ENCODE data around the gene LPAR3.

LPAR3 gene

DNA sequence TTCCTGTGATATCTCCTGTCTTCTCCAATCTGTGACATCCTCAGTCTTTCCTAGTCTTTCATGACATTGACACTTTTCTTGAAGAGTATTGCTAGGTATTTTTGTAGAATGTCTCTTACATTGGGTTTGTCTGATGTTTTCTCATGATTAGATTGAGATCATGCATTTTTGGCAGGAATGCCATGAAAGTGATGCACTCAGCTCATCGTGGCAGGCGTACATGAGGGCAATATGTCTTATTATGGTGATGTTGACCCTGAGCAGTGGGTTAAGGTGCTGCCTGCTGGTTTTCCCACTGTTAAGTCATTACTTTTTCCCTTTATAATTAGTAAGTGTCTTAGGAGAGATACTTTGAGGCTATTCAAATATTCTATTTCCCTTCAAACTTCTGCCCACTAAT is 122.5 kb downstream of the LPAR3 start:
- H2AFZ ChIP-seq (ENCODE audit: low read depth) = no peak overlapping the region
- no peak overlapping the region for H3K9ac ChIP-seq
- H4K20me1 ChIP-seq (ENCODE audit: insufficient read depth) = no peaks in the 10 kb centered on the region
- H3K36me3 ChIP-seq (ENCODE audit: insufficient read depth) = no peaks in the 10 kb centered on the region
- no peaks in the 10 kb centered on the region for H3K4me1 ChIP-seq (ENCODE audit: low read depth, poor library complexity, severe bottlenecking)
- no peaks in the 10 kb centered on the region for H3K27me3 ChIP-seq (ENCODE audit: insufficient read depth, low read depth)
- no peak overlapping the region for H3K4me2 ChIP-seq
- H3K4me3 ChIP-seq (IDR thresholded peaks at IDR 0.05; ENCODE audit: insufficient read depth, low read depth, low read length) = no peak overlapping the region
- H3K79me2 ChIP-seq (ENCODE audit: insufficient read depth, low read depth) = no peaks in the 10 kb centered on the region
- TF ChIP-seq, protein P1, sequence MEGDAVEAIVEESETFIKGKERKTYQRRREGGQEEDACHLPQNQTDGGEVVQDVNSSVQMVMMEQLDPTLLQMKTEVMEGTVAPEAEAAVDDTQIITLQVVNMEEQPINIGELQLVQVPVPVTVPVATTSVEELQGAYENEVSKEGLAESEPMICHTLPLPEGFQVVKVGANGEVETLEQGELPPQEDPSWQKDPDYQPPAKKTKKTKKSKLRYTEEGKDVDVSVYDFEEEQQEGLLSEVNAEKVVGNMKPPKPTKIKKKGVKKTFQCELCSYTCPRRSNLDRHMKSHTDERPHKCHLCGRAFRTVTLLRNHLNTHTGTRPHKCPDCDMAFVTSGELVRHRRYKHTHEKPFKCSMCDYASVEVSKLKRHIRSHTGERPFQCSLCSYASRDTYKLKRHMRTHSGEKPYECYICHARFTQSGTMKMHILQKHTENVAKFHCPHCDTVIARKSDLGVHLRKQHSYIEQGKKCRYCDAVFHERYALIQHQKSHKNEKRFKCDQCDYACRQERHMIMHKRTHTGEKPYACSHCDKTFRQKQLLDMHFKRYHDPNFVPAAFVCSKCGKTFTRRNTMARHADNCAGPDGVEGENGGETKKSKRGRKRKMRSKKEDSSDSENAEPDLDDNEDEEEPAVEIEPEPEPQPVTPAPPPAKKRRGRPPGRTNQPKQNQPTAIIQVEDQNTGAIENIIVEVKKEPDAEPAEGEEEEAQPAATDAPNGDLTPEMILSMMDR (conservative IDR thresholded peaks at IDR 0.05; ENCODE audit: low read depth, low read length) = no peak
- H3K27ac ChIP-seq = no peak overlapping the region

DNA sequence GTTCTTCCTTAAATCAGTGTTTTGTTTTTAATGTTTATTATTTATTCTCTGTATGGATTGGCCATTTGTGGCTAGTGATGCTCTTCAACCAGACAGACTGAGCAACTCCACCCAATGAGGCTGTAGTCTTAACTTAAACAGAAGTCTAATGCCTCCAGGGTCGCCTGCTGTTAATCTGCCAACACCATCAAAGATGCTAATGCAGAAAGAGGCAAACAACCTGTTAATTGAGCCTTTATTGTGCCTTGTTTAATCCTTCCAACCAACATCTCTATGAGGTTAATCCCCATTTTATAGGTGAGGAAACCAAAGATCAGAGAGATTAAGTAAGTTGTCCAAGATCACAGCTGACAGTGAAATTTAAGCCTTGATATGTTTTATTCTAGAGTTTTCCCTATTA is 123.4 kb downstream of the LPAR3 start:
- Histone ChIP-seq H3K4me3 (IDR thresholded peaks at IDR 0.05; ENCODE audit: insufficient read depth, low read depth, low read length) (no peak overlapping the region), H3K4me2 (no peak overlapping the region), H2AFZ (ENCODE audit: low read depth) (no peak overlapping the region), H3K4me1 (ENCODE audit: low read depth, poor library complexity, severe bottlenecking) (no peaks in the 10 kb centered on the region), H3K27ac (no peak overlapping the region), H3K36me3 (ENCODE audit: insufficient read depth) (no peaks in the 10 kb centered on the region), H4K20me1 (ENCODE audit: insufficient read depth) (no peaks in the 10 kb centered on the region), H3K27me3 (ENCODE audit: insufficient read depth, low read depth) (no peaks in the 10 kb centered on the region), H3K79me2 (ENCODE audit: insufficient read depth, low read depth) (no peaks in the 10 kb centered on the region), H3K9ac (no peak overlapping the region)
- TF ChIP-seq, protein P1 (conservative IDR thresholded peaks at IDR 0.05; ENCODE audit: low read depth, low read length) = no peak

DNA sequence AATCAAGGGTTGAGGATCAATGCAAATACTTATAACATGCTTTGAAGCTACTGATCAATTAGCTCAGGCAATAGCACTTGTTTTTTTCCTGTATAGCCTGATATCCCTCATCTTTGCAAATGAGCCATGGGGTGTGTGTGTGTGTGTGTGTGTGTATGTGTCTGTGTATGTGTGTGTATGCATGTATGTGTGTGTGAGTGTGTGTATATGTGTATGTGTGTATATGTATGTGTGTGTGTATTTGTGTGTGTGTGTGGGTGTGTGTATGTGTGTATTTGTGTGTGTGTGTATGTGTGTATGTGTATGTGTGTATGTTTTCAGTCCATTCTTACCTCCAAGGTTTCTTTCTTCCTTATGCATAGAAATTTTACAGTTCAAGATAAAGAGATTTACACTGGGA is 124.4 kb downstream of the LPAR3 start:
- Histone ChIP-seq H3K79me2 (ENCODE audit: insufficient read depth, low read depth) (no peaks in the 10 kb centered on the region), H4K20me1 (ENCODE audit: insufficient read depth) (no peaks in the 10 kb centered on the region), H3K9ac (no peak overlapping the region), H3K4me1 (ENCODE audit: low read depth, poor library complexity, severe bottlenecking) (no peaks in the 10 kb centered on the region), H2AFZ (ENCODE audit: low read depth) (no peak overlapping the region), H3K27me3 (ENCODE audit: insufficient read depth, low read depth) (no peaks in the 10 kb centered on the region), H3K27ac (no peak overlapping the region), H3K4me3 (IDR thresholded peaks at IDR 0.05; ENCODE audit: insufficient read depth, low read depth, low read length) (no peak overlapping the region), H3K4me2 (no peak overlapping the region), H3K36me3 (ENCODE audit: insufficient read depth) (no peaks in the 10 kb centered on the region)
- TF ChIP-seq, protein P1 (conservative IDR thresholded peaks at IDR 0.05; ENCODE audit: low read depth, low read length) = no peak

DNA sequence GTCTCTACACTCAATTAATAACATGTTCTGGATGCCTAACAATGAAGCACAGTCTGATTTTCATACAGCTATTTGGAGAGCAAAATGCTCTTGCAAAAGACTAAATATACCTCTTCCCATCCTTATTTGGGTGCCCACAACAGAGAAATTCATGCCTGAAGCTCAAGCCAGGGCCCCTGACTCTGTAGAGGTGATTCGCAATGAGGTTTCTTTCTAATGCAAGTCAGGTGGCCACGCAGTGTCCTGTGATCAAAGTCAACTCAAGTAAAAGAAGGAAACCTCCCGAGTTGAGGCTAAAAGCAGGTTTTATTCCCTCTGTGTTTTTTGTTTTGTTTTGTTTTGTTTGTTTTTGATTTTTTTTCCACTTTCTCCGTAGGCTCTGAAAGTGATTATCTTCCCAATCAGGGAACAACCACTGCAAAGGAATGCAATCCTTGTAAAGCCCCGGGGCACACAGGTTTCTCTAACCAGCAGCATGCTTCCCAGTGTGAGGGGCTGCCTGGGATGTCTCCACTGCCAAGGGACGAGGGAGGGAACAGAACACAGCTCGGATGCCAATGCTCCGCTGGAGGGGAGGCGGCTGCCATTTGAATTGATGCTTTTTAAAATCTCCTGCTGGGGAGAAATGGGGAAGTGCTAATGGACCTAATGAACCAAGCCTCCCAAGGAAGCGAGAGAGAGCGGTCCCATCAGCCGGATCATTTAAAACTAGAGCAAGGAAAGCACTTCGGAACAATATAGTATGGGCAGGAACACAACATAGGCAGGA is 128.9 kb downstream of the LPAR3 start:
- Histone ChIP-seq H3K36me3 (ENCODE audit: insufficient read depth) (no peaks in the 10 kb centered on the region), H3K9ac (no peak overlapping the region), H3K4me2 (no peak overlapping the region), H3K27me3 (ENCODE audit: insufficient read depth, low read depth) (no peaks in the 10 kb centered on the region), H3K27ac (no peak overlapping the region), H3K4me3 (IDR thresholded peaks at IDR 0.05; ENCODE audit: insufficient read depth, low read depth, low read length) (no peak overlapping the region), H2AFZ (ENCODE audit: low read depth) (no peak overlapping the region), H3K4me1 (ENCODE audit: low read depth, poor library complexity, severe bottlenecking) (no peaks in the 10 kb centered on the region), H4K20me1 (ENCODE audit: insufficient read depth) (no peaks in the 10 kb centered on the region), H3K79me2 (ENCODE audit: insufficient read depth, low read depth) (no peaks in the 10 kb centered on the region)
- TF ChIP-seq, protein P1 (conservative IDR thresholded peaks at IDR 0.05; ENCODE audit: low read depth, low read length) = no peak

All from KMS-11 (cell line).